ENCODE results near the gene FBN1.

FBN1 gene

GRCh38 chr15:48479751-48480150 lies 165.8 kb downstream of the FBN1 start:
- DNase-seq (ENCODE audit: low read depth) = no peak
- in situ Hi-C loops (cut with HindIII; ENCODE audit: low sequenced_read_pairs) = no loop called here
- H3K4me3 ChIP-seq (ENCODE audit: low read depth, low read length) = no peak overlapping the region
- no peak for TF ChIP-seq CTCF (IDR thresholded peaks at IDR 0.05; ENCODE audit: low read depth, low read length, missing control alignments)

GRCh38 chr15:48478581-48478980 lies 166.9 kb downstream of the FBN1 start:
- no peak overlapping the region for H3K4me3 ChIP-seq (ENCODE audit: low read depth, low read length)
- no peak for DNase-seq (ENCODE audit: low read depth)
- in situ Hi-C loops (cut with HindIII; ENCODE audit: low sequenced_read_pairs) = no loop called here
- no peak for TF ChIP-seq CTCF (IDR thresholded peaks at IDR 0.05; ENCODE audit: low read depth, low read length, missing control alignments)

GRCh38 chr15:48477795-48478360 lies 167.6 kb downstream of the FBN1 start:
- TF ChIP-seq CTCF (IDR thresholded peaks at IDR 0.05; ENCODE audit: low read depth, low read length, missing control alignments) = no peak
- no peak overlapping the region for H3K4me3 ChIP-seq (ENCODE audit: low read depth, low read length)
- no peak for DNase-seq (ENCODE audit: low read depth)
- in situ Hi-C loops (cut with HindIII; ENCODE audit: low sequenced_read_pairs) = no loop called here

- in situ Hi-C loops (cut with HindIII; ENCODE audit: low sequenced_read_pairs) = no loop called here
- no peak for DNase-seq (ENCODE audit: low read depth)
- TF ChIP-seq CTCF (IDR thresholded peaks at IDR 0.05; ENCODE audit: low read depth, low read length, missing control alignments) = no peak
- H3K4me3 ChIP-seq (ENCODE audit: low read depth, low read length) = no peak overlapping the region
Observed at GRCh38 chr15:48475600-48476395, 169.7 kb downstream of the FBN1 start.

GRCh38 chr15:48473667-48474066 lies 171.8 kb downstream of the FBN1 start:
- no peak overlapping the region for H3K4me3 ChIP-seq (ENCODE audit: low read depth, low read length)
- no peak for DNase-seq (ENCODE audit: low read depth)
- no peak for TF ChIP-seq CTCF (IDR thresholded peaks at IDR 0.05; ENCODE audit: low read depth, low read length, missing control alignments)
- in situ Hi-C loops (cut with HindIII; ENCODE audit: low sequenced_read_pairs) = loop anchor here (5.0 kb wide), 1 partner anchor 54 kb away; no protein-coding TSS in a partner anchor

GRCh38 chr15:48472756-48473155 lies 172.8 kb downstream of the FBN1 start:
- in situ Hi-C loops (cut with HindIII; ENCODE audit: low sequenced_read_pairs) = loop anchor here (5.0 kb wide), 1 partner anchor 55 kb away; no protein-coding TSS in a partner anchor
- TF ChIP-seq CTCF (IDR thresholded peaks at IDR 0.05; ENCODE audit: low read depth, low read length, missing control alignments) = no peak

More at GRCh38 chr15:48472756-48473155, 172.8 kb downstream of the FBN1 start:
- no peak for DNase-seq (ENCODE audit: low read depth)
- H3K4me3 ChIP-seq (ENCODE audit: low read depth, low read length) = no peak overlapping the region
